HG02678 (cell line): ENCODE measurements around the gene EHD3.

Source experiments
- ATAC-seq: cut with Tn5 transposase; IDR thresholded peaks from one replicate; pipeline ENCODE4 v1.9.1; 2021; ENCODE audit warnings: mild to moderate bottlenecking, moderate library complexity; ENCODE audit not compliant: unreplicated experiment

EHD3 gene

DNA sequence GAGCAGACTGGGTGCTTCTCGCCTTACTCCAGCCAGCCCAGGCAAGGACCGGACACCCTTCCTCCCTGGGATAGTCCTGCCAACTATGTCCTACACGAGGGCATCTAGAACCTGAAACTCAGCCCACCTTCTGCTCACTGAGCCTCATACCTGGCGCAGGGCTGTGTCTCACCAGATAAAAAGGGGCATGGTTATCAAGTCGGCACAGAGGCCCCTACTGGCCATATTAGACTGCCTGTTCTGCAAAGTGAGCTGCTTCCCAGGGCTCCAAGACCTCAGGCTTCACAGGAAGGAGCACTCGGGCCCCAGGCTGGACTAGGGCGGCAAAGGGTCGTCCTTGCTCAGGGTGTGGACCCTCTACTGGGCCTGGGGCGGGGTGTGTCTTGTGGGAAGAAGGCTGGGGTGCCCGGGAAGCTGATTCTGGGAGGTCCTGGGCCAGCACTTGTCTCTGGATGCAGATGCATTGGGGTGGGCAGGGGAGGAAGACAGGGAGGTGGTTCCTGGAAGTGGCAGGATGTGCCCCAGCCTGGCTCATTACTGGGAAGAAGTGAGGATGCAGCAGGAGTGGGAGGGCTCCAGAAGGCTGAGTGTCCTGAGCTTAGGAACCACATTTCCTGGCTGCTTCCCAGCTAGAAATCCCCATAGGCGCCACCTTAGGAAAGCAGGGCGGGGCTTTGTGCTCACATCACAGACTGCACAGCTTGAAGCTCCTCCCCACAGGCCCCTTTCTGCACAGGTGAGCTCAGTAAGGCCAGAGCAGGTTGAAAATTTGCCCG, 19.6 kb downstream of the EHD3 start:
- no peak for ATAC-seq

DNA sequence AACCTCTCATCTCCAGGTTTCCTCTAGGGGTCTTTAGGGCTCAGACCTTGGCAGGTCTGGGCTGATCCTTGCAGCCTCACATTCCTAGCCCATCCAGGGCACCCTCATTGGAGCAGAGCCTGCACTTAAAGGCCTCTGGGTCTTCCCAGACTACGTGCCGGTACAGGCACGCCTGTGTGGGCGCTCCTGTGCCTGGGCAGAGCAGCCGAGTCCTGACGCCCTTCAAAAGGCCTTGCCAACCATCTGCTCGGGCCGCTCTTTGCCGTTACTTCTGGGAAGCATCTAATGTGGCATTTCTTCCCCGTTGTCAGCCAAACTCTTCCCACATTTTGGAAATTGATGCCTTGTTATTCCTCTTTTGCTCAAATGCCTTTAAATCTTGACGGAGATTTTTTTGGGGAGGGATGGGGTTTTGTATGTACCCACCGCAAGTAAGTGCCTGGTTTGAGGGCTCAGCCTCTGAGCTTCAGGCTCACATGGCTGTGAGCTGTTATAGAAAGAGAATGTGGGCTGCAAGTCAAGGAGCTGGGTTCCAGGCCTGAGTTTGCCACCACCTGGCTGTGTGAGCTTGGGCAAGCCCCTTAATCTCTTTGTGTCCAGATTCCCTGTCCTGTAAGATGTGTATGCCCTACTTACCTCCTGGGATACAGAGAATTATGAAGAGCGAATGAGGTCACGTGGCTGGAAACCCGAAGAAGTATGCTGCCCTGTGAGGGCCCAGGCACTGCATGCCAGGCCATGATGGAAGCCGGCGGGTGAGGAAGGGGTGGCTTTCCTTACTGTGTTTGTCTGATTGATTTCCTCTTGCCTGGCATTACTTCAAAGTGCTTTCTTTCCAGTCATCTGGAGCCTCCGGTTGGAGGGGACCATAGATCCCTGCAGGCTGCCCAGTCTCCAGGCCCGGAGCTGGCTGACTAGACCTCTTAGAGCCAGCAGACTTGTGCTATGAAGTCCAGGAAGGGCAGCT, 20.6 kb downstream of the EHD3 start:
- ATAC-seq, result no peak

DNA sequence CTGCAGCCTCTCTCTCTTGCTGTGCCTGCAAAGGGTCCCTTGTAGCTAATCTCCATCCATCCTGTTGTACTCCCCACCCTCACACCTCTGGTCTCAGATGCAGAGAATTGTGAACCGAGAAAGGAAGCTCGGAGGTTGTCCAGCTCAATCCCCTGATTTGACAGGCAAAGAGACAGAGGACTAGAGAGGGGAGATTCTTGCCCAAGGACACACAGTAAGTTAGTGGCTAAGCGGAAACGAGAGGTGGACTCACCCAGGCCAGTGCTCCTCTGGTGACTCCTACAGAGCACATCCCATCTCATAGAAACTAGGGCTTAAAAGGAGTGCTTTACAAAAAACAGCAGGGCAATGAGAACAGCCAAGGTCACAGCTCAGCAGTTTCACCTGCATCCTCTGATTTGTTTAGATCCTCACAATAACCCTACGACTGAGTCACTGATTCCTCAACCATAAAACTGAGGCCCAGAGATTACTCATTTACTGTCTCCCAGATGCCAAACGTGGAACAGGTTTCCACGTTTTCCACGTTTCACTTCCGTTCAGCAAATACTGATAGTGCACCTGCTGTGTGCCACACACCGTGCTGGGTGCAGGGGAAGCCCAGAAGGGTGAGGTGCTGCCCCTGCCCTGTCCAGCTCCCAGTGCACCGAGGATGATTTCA, 22.1 kb downstream of the EHD3 start:
- ATAC-seq, result peak; percentile 65

DNA sequence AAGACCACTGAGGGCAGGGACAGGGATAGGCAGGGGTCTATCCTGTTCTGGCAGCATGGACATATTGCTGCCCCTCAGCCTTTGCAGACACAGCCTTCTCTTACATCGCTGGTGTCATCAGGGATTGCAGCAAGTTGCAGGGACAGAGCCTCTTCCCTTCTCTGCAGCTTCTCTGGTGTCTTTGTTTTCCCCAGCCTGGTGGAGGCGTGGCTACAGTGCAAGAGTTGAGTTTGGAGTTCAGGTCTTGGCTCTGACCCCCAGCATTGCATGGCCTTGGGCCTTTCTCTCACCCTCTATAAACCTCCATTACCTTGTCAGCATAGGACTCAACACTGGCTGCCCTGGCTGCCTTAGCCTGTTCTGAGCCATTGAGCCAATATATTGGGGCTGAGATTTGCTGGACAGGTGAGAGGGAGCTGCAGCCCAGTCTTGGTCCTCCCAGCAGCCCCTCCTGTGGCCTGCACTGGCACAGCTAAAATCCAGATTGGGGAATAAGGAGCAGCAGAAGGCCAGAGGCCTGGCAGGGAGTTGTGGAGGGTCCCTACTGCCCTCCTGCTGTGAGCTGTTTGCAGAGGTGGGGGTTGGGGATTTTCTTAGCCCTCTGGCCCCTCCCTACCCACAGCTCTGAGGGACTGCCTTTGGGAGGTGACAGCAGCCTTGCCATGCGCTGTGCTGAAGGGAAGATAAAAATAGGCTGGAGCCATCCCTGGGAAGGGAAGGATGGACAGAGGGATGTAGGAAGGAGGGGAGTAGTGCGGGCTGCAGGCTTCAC, 22.8 kb downstream of the EHD3 start:
- no peak for ATAC-seq

DNA sequence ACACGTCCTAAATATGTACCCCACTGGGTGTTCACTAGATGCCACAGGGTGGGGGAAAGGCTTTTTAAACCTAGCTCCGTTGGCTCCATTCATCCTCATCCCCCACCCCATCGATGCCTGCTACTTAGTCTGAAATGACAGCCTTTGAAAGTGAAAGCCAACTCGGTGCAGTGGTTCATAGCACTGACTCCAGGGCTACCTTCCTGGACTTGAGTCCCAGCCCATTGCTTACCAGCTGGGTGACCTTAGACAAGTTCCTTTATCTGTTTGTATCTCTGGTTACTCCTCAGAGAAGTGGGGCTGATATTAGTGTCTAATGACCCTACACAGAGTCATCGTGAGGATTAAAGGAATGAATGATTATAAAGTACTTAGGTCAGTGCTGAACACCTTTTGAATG, 24.4 kb downstream of the EHD3 start:
- ATAC-seq, result peak; percentile 49

DNA sequence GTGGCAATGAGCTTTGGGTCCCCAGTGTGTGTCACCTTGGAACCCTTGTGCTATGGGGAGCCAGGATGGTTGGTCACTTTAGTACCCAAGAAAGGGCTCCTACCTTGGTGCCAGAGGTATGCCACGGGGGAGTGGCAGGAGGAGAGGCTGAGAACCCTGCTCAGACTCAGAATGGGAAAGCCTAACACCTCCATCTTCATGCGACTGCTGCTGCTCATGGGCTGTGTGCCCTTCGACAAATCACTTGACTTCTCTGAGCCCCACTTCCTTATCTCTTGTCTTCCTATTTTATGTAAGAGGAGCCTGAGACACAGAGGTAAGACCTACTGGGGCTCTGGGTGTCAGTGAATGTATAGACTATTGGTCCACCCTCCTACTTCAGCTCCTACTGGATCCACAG, 25.1 kb downstream of the EHD3 start:
- ATAC-seq, result no peak

DNA sequence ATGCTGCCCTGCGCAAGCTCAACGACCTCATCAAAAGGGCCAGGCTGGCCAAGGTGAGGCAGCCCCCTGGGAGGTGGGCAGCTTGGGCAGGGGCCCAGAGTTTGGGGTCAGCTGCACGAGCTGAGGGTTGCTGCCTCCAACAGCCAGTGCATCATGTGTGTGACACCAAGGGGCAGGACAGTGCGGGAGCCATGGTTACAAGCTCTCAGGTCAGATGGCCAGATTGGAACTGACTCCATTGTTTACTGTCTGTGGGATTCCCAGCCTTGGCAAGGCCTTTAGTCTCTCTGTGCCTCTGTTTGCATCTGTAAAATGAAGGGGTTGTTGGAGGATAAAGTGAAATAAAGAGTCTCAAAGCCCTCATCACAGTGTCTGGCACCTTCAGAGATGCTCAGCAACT, 26.9 kb downstream of the EHD3 start:
- ATAC-seq, result no peak

DNA sequence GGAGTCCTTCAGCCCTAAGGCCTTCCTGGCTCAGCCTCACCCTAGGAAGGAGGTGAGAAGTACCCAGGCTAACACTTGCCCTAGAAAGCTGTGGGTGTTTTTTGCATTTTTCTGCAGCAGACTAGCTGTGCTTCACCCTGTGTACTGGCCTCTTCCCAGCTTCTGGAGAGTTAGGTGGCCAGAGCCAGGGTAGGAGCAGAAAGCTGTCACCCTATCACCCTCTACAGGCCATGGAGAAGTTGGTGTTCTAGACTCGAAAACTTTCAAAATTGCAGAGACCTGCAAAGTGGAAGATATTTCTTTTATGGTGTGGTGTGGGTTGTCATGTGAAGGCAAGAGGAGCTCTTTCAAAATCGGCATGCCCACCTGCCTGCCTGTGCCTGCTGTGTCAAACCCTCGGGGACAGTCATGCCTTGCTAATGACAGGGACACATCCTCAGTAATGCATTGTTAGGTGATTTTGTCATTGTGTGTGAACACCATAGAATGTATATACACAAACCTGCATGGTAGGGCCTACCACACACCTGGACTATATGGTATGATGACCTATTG, 29.8 kb downstream of the EHD3 start:
- ATAC-seq, result no peak

DNA sequence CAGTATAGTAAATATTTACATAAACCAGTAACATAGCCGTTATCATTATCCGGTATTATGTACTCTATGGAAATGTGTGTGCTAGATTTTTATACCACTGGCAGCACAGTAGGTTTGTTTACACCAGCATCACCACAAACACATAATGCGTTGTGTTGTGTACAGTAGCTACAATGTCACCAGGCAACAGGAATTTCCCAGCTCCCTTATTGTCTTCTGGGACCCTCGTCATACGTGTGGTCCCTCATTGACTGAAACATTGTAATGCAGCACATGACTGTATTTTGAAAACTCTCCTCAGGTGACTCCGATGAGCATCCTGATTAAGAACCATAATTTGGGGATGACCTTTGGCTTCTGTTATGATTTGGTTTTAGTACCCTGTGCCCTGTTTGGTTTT, 31.3 kb downstream of the EHD3 start:
- no peak for ATAC-seq

DNA sequence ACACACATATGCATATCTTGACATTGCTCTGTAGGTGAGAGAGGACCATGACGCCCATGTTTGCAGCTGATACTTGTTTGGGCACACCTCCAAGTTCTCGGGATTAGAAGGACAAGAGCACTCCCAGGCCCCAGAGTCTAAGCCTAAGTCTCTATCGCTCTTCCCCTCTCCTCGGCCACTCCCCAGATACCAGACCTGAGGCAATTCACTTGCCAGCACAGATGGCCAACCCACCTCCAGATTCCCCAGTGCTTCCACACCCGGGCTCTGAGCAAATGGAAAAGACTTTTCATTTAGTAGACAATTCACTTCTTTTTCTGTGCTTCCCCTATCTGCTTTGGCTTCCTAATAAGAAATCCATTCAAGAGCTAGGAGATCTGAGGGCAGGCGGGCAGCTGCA, 32.9 kb downstream of the EHD3 start:
- no peak for ATAC-seq

DNA sequence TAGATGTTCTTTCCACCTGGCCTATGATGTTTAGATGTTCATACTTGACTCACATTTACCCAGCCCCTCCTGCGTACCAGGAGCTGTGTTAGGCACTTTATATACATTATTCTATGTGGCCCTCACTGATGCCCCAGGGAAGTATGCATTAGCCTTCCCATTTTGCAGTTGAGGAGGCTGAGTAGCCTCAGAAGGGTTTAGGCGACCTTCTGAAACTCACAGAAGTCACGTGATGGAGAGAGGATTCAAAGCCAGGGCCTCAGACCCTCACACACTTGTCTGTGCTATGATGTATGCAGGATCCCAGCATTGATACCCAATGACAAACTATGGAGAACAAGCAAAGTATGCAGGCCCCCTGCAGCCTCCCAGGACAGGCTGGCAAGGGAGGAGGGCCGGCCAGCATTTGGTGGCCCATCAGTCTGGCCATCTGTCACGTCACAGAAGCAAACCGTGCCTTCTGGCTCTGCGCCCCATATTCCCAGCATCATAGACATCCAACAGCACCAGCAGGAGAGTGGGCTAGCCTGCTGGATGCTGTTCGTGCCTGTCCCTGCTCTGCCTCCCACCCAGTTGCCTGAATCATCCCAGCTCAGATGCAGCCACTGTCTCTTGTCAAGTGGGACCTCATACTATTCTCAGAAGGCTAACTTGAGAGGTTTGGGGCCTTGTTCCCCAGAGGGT, 33.6 kb downstream of the EHD3 start:
- ATAC-seq, result no peak

DNA sequence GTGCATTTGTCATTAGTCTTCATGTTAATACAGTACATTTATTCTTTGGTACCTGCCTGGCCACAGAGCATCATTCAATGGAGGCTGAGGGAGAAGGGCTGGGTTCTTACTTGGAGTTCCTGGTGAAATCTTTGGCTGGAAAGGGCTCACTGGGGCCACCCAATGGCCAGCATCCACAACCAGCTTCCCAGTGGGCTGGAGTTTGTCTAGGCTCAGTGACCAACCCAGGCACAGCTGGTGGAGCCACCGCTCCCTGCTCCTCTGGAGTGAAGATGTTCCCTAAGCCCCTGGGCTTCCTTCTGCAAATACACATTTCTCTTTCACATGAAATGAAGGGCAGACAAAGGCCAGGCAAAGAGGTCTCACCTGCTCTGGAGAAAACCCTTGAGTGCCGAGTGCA, 34.4 kb downstream of the EHD3 start:
- ATAC-seq, result no peak

DNA sequence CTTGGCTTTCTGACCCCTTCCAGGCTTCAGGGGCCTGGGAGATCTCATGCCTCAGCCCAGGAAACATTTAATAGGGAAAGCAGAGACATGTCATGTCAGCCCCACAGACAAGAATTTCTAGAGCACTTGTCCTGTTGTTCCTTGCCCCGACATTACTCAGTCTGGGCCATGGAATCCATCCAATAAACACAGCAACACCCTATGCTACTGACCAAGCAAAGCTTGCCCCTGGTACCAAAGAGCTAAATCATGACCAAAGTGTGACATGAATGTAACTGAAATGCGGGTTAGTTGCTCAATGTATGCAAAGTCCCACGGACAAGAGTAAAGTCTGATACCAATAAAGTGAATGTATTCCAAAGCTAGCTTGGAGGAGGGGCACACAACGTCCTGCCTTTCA, 35.1 kb downstream of the EHD3 start:
- no peak for ATAC-seq

DNA sequence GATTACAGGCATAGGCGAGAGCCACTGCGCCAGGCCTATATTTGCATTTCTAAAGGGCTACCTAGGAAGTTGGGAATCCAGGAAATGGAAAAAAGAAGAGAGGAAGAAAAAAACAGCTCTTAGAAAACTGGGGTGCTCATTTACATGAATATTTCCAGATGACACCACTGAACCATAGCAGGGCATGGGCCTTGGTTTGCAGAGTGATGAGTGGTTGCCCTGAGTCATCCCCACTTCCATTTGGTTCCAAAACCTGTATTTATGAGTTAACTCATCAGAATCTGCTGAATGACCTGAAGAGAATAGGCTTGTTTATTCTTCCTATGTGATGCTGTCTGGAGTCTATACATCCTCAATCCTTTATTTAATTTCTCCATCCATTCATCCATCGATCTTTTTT, 36.2 kb downstream of the EHD3 start:
- ATAC-seq, result no peak

DNA sequence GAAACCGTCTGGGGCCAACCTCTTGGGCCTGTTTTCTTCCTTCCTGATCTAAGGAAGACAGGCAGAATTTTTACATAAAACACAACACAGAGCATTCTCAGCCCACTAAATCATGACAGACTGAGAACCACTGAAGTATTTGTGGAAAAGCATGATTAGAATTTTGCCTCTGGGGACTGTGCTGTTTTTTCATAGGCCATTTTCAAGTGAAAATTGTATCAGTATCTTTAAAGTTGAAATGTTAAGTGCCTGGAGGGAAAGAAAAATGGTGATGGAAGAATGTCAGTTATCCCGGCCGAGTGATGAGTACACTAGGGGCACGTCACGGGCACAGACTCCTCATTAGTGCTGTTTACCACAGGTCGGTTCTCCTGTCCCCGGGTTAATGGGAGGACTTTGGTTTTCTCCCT, 36.9 kb downstream of the EHD3 start:
- ATAC-seq, result no peak

DNA sequence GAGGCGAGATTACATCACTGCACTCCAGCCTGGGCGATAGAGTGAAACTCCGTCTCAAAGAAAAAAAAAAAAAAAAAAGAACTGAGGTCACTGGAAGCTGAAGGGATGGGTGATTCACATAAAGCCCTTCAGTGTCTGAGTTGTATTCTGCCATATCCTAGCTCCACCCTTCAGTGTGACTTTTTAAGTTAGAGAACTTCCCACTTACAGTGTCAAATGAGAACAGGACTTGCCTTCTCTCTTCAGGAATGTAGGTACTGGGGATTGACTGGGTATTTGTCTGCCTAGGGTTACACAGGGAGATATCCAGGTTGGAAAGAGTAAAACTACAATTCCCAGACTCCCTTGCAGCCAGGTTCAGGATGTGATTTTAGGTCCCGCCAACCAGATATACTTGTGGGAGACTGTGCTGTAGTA, 37.9 kb downstream of the EHD3 start:
- ATAC-seq, result no peak

DNA sequence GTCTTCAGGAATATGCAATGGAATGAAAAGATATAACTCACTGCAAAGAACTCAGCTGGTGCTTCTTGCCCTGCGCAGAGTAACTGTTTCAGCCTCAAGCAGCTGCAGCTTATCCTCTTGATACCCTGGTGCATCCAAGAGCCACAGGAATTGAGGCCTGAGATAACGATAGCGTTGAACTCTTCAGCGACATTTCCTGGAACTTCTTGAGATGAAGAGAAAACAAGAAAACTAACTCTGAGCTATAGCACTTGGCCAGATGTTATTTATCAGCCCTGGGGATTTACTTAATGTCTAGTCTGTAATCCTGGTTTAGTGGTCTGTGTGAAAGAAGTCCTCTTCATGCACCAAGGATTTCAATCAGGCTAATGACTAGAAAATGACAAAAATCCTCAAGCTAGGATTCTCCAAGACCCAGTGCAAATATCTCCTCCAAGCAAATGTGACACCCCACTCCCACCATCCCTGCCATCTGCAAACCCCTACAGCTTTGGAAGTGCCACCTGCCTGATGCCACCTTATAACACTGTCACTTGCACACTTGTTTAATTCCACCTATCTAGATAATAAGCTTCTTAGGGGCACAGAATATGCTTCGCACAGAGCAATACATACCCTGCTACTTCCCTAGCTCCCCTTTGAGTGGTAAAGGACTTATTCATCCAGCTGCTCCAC, 40.6 kb downstream of the EHD3 start:
- no peak for ATAC-seq

DNA sequence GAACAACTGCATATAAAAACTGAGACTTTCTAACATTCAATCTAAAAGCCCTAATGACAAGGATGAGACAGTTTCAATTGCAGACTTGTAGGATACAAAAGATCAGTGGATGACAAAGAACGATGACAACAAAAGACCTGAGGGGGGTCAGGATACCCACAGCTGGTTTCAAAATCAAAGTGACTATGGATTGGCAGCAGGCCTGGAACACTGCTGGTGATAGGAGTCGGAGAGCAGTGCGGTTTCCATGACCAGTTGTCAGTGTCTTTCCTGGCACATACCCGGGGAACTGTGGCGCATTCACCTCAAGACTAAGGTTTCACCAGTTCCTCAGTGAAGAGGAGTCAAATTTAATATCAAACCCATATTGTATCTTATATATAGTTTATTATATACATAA, 42.0 kb downstream of the EHD3 start:
- ATAC-seq, result no peak

DNA sequence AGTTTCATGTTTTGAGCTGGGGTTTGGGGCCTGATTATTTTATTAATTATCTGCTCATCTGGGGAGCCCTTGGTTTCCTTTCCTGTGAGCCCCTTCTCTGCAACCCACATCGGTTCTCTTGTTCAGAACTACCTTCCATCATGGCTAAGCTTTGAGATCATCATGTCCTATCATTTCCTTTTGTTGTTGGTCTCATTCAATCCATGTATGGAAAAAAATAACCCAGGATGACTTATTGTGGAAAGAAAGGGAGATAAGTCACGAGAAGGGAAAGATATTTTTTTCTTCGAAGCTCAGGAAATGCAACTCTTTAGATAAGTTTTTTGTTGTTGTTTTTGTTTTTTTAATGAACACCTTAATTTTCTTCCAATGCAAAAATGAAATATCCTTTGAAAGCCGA, 43.7 kb downstream of the EHD3 start:
- no peak for ATAC-seq
